Measurements from ENCODE around the gene NEUROG2. TPM values are rescaled to one million over a fixed set of nuclear protein-coding genes. Genes with fewer than 3 reads are reported as not detected.

Gene NEUROG2
- total and polyA plus RNA-seq, 4 donors, result not detected

DNA sequence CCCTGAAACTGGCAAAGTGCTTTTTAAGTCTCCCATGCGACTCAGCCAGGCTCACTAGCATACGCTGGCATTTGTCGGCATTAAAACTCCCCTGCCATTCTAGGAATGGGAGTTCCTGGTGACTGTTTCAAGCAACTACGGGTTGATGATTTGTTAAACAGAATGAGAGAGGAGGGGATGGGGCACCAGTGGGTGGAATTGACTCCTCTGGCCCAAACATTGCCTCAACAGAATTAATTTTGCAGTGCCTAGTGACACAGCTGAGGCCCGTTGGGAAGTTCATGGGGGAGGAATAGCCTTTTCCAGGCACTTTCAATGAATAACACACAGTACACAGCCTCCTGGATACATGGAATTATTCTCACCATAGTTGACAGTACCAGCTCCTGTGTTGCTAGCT is 30.1 kb downstream of the NEUROG2 start:
- 73 to 79% methylated on average over 5 of the region's 5 CpGs for WGBS, 2 donors
- ATAC-seq (ENCODE audit: insufficient read depth, low FRiP score), result no peak
- H3K9me3 ChIP-seq (ENCODE audit: control insufficient read depth in 4 of 4, insufficient read depth in 3 of 4, low read length in 3 of 4), result peaks cover 0 to 5% (median 1%) of the 10 kb centered on the region in 4 donors
- H3K27ac ChIP-seq (ENCODE audit: low read depth in 1 of 2, low read length in 1 of 2), result no peak overlapping the region
- H3K4me3 ChIP-seq, result no peak overlapping the region
- H3K27me3 ChIP-seq (ENCODE audit: control insufficient read depth in 3 of 3, insufficient read depth in 3 of 3, low read length in 2 of 3), result no peaks in the 10 kb centered on the region
- H3K9ac ChIP-seq (ENCODE audit: insufficient read depth in 1 of 2, low read length in 2 of 2), result no peak overlapping the region
- no peak for DNase-seq
- no peaks in the 10 kb centered on the region for H3K4me1 ChIP-seq (ENCODE audit: control insufficient read depth in 5 of 5, insufficient read depth in 5 of 5, low read length in 5 of 5)
- TF ChIP-seq, protein P1, sequence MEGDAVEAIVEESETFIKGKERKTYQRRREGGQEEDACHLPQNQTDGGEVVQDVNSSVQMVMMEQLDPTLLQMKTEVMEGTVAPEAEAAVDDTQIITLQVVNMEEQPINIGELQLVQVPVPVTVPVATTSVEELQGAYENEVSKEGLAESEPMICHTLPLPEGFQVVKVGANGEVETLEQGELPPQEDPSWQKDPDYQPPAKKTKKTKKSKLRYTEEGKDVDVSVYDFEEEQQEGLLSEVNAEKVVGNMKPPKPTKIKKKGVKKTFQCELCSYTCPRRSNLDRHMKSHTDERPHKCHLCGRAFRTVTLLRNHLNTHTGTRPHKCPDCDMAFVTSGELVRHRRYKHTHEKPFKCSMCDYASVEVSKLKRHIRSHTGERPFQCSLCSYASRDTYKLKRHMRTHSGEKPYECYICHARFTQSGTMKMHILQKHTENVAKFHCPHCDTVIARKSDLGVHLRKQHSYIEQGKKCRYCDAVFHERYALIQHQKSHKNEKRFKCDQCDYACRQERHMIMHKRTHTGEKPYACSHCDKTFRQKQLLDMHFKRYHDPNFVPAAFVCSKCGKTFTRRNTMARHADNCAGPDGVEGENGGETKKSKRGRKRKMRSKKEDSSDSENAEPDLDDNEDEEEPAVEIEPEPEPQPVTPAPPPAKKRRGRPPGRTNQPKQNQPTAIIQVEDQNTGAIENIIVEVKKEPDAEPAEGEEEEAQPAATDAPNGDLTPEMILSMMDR (IDR thresholded peaks at IDR 0.05; ENCODE audit: control extremely low read depth, extremely low read depth), result no peak
- H3K36me3 ChIP-seq (ENCODE audit: control insufficient read depth in 4 of 4, insufficient read depth in 4 of 4, low read length in 4 of 4), result no peaks in the 10 kb centered on the region

DNA sequence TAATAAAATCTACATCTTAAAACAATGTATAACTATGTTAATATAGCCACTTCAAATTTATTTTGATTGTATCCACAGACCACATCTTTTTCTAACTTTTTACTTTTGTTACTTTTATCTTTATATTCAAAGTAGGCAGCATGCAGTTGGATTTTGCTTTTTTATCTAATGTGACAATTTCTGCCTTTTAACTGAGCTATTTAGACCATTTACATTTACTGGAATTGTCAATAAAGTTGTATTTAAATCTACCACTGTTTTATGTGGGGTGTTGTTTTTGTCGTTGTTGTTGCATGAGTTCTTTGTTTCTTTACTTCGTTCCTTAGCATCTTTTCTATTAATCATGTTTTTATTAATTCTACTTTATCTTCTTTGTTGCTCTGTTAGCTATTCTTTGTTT is 42.0 kb downstream of the NEUROG2 start:
- H3K4me3 ChIP-seq, result no peak overlapping the region
- peaks cover 0 to 2% (median 0%) of the 10 kb centered on the region in 4 donors for H3K9me3 ChIP-seq (ENCODE audit: control insufficient read depth in 4 of 4, insufficient read depth in 3 of 4, low read length in 3 of 4)
- H3K27me3 ChIP-seq (ENCODE audit: control insufficient read depth in 3 of 3, insufficient read depth in 3 of 3, low read length in 2 of 3), result no peaks in the 10 kb centered on the region
- TF ChIP-seq, protein P1 (IDR thresholded peaks at IDR 0.05; ENCODE audit: control extremely low read depth, extremely low read depth), result no peak
- no peak overlapping the region for H3K27ac ChIP-seq (ENCODE audit: low read depth in 1 of 2, low read length in 1 of 2)
- ATAC-seq (ENCODE audit: insufficient read depth, low FRiP score) (no peak), DNase-seq (no peak)
- H3K9ac ChIP-seq (ENCODE audit: insufficient read depth in 1 of 2, low read length in 2 of 2), result no peak overlapping the region
- WGBS, 2 donors, result 96 to 97% methylated on average over 2 of the region's 2 CpGs
- H3K4me1 ChIP-seq (ENCODE audit: control insufficient read depth in 5 of 5, insufficient read depth in 5 of 5, low read length in 5 of 5), result no peaks in the 10 kb centered on the region
- no peaks in the 10 kb centered on the region for H3K36me3 ChIP-seq (ENCODE audit: control insufficient read depth in 4 of 4, insufficient read depth in 4 of 4, low read length in 4 of 4)

DNA sequence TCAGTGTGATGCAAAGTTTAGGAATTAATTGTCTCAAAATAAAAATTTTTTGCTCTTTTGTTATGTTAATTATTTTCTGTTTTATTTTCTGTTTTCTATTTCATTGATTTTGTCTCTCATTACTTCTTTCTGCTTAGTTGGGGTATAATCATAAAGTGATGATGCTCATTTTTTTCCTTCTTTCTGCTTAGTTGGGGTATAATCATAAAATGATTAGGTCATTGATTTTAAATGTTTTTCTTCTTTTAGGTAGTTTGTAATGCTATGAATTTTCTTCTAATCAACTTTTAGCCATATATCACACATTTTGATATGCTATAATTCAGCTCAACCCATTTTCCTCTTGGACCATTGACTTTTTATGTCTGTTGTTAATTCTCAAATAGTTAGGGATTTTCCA is 43.7 kb downstream of the NEUROG2 start:
- Histone ChIP-seq H3K4me3 (no peak overlapping the region), H3K27ac (ENCODE audit: low read depth in 1 of 2, low read length in 1 of 2) (no peak overlapping the region), H3K9me3 (ENCODE audit: control insufficient read depth in 4 of 4, insufficient read depth in 3 of 4, low read length in 3 of 4) (peaks cover 0 to 3% (median 0%) of the 10 kb centered on the region in 4 donors), H3K36me3 (ENCODE audit: control insufficient read depth in 4 of 4, insufficient read depth in 4 of 4, low read length in 4 of 4) (no peaks in the 10 kb centered on the region), H3K9ac (ENCODE audit: insufficient read depth in 1 of 2, low read length in 2 of 2) (no peak overlapping the region), H3K27me3 (ENCODE audit: control insufficient read depth in 3 of 3, insufficient read depth in 3 of 3, low read length in 2 of 3) (no peaks in the 10 kb centered on the region), H3K4me1 (ENCODE audit: control insufficient read depth in 5 of 5, insufficient read depth in 5 of 5, low read length in 5 of 5) (no peaks in the 10 kb centered on the region)
- no peak for ATAC-seq (ENCODE audit: insufficient read depth, low FRiP score)
- TF ChIP-seq, protein P1 (IDR thresholded peaks at IDR 0.05; ENCODE audit: control extremely low read depth, extremely low read depth), result no peak
- DNase-seq, result no peak

Other genes starting within 250 kb of the NEUROG2 start
- gene TIFA, start 230.3 kb downstream of the NEUROG2 start, total RNA-seq, result 10 to 100 TPM in 1 of 2 donors, 1 to 10 TPM in 1; 9.0 to 17.6 TPM
- gene TIFA, start 230.3 kb downstream of the NEUROG2 start, polyA plus RNA-seq, result 10 to 100 TPM in 1 of 2 donors, 1 to 10 TPM in 1; 5.8 to 23.8 TPM
- 10 to 100 TPM; 26.3 to 57.2 TPM for gene ALPK1, start 218.8 kb downstream of the NEUROG2 start, total RNA-seq
- gene ALPK1, start 218.8 kb downstream of the NEUROG2 start, polyA plus RNA-seq, result 10 to 100 TPM in 1 of 2 donors, 1 to 10 TPM in 1; 8.9 to 20.6 TPM
- gene ZGRF1, start 120.7 kb upstream of the NEUROG2 start, total RNA-seq, result 10 to 100 TPM in 1 of 2 donors, 1 to 10 TPM in 1; 3.8 to 14.9 TPM
- gene ZGRF1, start 120.7 kb upstream of the NEUROG2 start, polyA plus RNA-seq, result 1 to 10 TPM; 1.3 to 5.3 TPM
- gene LARP7, start 121.0 kb upstream of the NEUROG2 start, total RNA-seq, result 10 to 100 TPM; 24.9 to 75.5 TPM
- 10 to 100 TPM; 29.3 to 42.7 TPM for gene LARP7, start 121.0 kb upstream of the NEUROG2 start, polyA plus RNA-seq

All from lung (tissue), 12 donors.